HG03064 (cell line): ENCODE data around the gene ZMYM2.

Experiments used
- ATAC-seq: cut with Tn5 transposase; IDR thresholded peaks from one replicate; pipeline ENCODE4 v1.9.1; 2021; ENCODE audit warnings: low read depth; ENCODE audit not compliant: unreplicated experiment

The ZMYM2 gene

GRCh38 chr13:19981685-19982238 lies 23.2 kb downstream of the ZMYM2 start:
- no peak for ATAC-seq

GRCh38 chr13:19982447-19983043 lies 24.0 kb downstream of the ZMYM2 start:
- ATAC-seq = no peak

- ATAC-seq = peak; percentile 78
Observed at GRCh38 chr13:19984430-19985218, 26.1 kb downstream of the ZMYM2 start.

GRCh38 chr13:19985219-19985556 lies 26.7 kb downstream of the ZMYM2 start:
- no peak for ATAC-seq

- ATAC-seq = no peak
Observed at GRCh38 chr13:19991531-19991930, 33.0 kb downstream of the ZMYM2 start.

- ATAC-seq = no peak
Observed at GRCh38 chr13:19993024-19993423, 34.5 kb downstream of the ZMYM2 start.

GRCh38 chr13:19998960-19999359 lies 40.4 kb downstream of the ZMYM2 start:
- ATAC-seq = no peak

- no peak for ATAC-seq
Observed at GRCh38 chr13:20000062-20000552, 41.6 kb downstream of the ZMYM2 start.

- no peak for ATAC-seq
Observed at GRCh38 chr13:20001366-20002190, 43.1 kb downstream of the ZMYM2 start.

GRCh38 chr13:20002787-20003186 lies 44.3 kb downstream of the ZMYM2 start:
- no peak for ATAC-seq

- no peak for ATAC-seq
Observed at GRCh38 chr13:20006206-20006605, 47.7 kb downstream of the ZMYM2 start.

- ATAC-seq = no peak
Observed at GRCh38 chr13:20015763-20016162, 57.2 kb downstream of the ZMYM2 start.

- no peak for ATAC-seq
Observed at GRCh38 chr13:20016649-20017364, 58.3 kb downstream of the ZMYM2 start.

GRCh38 chr13:20017365-20017711 lies 58.8 kb downstream of the ZMYM2 start:
- no peak for ATAC-seq

GRCh38 chr13:20019043-20019442 lies 60.5 kb downstream of the ZMYM2 start:
- no peak for ATAC-seq

- ATAC-seq = no peak
Observed at GRCh38 chr13:20024702-20025101, 66.2 kb downstream of the ZMYM2 start.

- no peak for ATAC-seq
Observed at GRCh38 chr13:20028953-20029352, 70.4 kb downstream of the ZMYM2 start.

GRCh38 chr13:20033486-20033885 lies 75.0 kb downstream of the ZMYM2 start:
- no peak for ATAC-seq

- ATAC-seq = no peak
Observed at GRCh38 chr13:20035130-20035529, 76.6 kb downstream of the ZMYM2 start.

GRCh38 chr13:20037908-20038307 lies 79.4 kb downstream of the ZMYM2 start:
- ATAC-seq = no peak
